Activated naive CD4-positive, alpha-beta T cell treated with anti-CD3 and anti-CD28 coated beads, Interleukin-2, amount 50 U/mL, for 72 hours (primary cell): ENCODE data around the gene RPN2. TPM values are rescaled to one million over a fixed set of nuclear protein-coding genes. Genes with fewer than 3 reads are reported as not detected.
"Not testable (repeated sequence)": the region's sequence is repeated elsewhere in the genome, so short reads cannot be mapped to it uniquely, and the experiment has no call there.

Source experiments
- ATAC-seq, 2 donors: fragments of 150-1000 bp; cut with Tn5 transposase; 2 replicates each; pipeline ENCODE4 v1.10.0; 2021; ENCODE audit warnings: mild to moderate bottlenecking in 2 of 2, moderate library complexity in 2 of 2
- DNase-seq, 2 donors: peaks; one replicate each; pipeline ENCODE4 v3.0.0; 2021 to 2022; ENCODE audit warnings: low spot score in 2 of 2
- H3K27ac Mint-ChIP-seq, 2 donors: one replicate each; pipeline ENCODE4 v1.8.0; 2022; ENCODE audit warnings: mild to moderate bottlenecking in 2 of 2, mixed read lengths in 2 of 2
- H3K36me3 Mint-ChIP-seq, 2 donors: one replicate each; pipeline ENCODE4 v1.8.0; 2022; ENCODE audit warnings: mixed read lengths in 2 of 2
- H3K9me3 Mint-ChIP-seq, 2 donors: one replicate each; pipeline ENCODE4 v1.8.0; 2022; ENCODE audit warnings: mixed read lengths in 2 of 2
- total RNA-seq, 2 donors: library from RNA; stranded (reverse); gene quantifications; one replicate each; pipeline ENCODE4 v1.2.3, GENCODE V29; 2022

The RPN2 gene
- 100 to 1,000 TPM; 104 to 132 TPM for total RNA-seq

DNA sequence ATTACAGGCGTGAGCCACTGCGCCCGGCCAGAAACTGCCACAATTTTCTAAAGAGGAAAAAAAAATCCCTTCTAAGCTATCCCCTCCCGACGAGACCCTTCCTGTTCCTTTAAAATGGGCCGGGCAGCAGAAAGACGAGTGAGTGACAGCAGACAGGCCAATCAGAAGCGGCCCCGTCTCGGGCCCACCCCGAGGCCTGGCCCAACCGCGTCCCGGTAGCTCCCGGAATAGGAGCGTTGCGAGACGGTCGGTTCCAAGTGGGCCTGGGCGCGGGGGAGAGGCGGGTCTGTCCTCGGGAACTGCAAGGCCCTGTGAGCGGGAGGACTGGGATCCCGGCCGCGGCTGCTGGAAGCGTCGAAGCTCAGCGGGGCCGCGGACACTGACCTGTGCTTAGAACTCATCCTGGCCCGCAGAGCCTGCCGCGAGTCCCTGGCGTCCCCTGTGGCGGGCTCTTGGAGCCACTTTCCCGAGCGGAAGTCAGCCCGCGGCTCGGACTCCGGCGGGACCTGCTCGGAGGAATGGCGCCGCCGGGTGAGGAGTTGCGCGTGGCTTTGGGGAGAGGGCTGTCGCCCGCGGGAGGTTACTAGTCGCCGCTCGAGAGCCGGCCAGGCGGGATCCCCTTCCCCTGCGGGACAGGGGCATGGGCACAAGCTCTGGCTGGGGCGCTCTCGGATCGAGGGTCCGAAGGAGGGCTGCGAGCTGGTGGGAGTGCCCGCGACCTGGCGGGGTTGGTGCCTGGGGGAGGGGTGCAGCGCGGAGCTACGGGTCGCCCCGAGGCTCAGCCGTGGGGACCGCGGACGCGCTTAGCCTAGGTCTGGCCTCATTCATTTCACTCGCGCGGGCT lies at the start of gene RPN2, which contains the start of gene MROH8:
Gene RPN2, plus strand, starts transcription at position 492 of the 844 bp plus-strand sequence. Its CDS starts 27 bp downstream, at position 519.
Gene MROH8, minus strand, starts transcription at position 710 of the 844 bp plus-strand sequence.
- Mint-ChIP-seq H3K9me3 (no peaks in the 10 kb centered on the region), H3K36me3 (peaks cover 15 to 18% of the 10 kb centered on the region in 2 donors), H3K27ac (peak within 1 kb of the TSS; percentile 96 to 99)
- ATAC-seq (peak; percentile 98), DNase-seq (peak; percentile 90 to 97)

DNA sequence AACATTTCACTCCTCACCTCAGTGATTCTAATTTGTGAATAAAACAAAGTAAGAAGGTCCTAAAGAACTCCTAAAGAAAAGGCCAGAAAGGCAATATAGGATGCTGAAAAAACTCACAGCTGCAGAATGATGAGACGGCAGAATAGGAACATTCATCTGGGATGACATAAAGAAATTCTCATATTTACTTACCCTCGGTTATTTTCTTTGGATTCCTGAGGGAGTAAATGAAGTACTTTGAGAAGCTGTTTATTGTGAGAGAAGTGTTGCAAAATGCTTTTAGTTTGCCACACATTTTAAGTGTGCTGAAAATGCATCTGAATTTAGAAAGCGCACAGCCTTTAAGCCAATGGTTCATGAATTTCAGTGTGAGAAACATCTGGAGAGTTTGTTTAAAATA lies 47.6 kb upstream of the RPN2 start:
- H3K9me3 Mint-ChIP-seq: no peaks in the 10 kb centered on the region
- ATAC-seq (no peak), DNase-seq (no peak)
- H3K36me3 Mint-ChIP-seq: no peaks in the 10 kb centered on the region
- no peak overlapping the region for H3K27ac Mint-ChIP-seq

DNA sequence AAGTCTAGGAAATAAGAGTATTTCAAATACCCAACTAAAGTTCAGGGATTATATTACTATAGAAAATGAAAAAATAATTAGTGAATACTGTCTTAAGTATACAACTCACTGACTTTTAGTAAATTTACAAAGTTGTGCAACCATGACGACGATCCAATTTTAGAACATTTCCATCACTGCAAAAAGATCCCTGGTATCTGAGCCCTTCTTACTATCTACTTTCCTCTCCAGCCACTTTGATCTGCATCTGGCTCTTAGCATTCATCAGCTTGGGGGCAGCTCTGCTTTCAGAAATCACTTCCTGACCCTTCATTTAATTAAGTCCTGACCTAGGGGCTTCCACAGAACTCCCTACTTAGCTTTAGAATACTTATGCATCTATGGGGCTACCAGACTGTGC lies 45.2 kb upstream of the RPN2 start:
- DNase-seq (no peak), ATAC-seq (no peak)
- H3K9me3 Mint-ChIP-seq: no peaks in the 10 kb centered on the region
- no peak overlapping the region for H3K27ac Mint-ChIP-seq
- H3K36me3 Mint-ChIP-seq: no peaks in the 10 kb centered on the region

DNA sequence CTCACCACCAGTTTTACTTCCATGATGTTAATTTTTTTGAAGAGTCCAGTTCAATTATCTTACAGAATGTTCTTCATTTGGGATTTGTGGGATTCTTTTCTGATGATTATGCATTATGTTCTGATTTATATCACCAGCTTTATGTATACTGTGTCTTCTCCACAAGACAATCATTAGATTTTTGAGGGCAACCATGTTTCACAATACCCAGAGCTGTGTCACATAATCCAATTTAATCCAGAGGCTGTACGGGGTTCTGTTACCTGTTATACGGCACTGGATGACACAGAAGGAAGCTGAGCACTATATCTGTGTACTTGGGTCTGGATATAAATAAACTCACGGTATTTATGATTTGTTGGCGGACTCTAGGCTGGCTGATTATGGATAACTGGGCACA lies 41.6 kb upstream of the RPN2 start:
- DNase-seq (no peak), ATAC-seq (no peak)
- Mint-ChIP-seq H3K9me3 (no peaks in the 10 kb centered on the region), H3K27ac (no peak overlapping the region), H3K36me3 (no peaks in the 10 kb centered on the region)

DNA sequence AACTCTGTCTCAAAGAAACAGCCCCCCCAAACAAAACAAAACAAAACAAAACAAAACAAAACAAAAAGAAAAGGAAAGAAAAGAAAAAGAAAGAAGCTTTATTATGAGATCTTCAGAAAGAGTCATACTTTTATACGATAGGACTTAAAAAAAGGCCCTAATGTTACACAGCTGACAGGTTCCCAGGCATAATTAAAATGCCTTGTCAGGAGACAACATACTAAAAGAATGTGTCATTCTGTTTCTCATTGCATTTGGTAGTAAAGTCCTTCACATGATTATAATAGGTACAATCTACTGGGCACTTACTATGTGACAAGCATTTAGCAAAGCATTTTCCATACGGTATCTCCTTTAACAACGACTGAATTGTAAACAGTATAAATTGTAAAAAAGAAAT lies 36.4 kb upstream of the RPN2 start:
- H3K36me3 Mint-ChIP-seq: no peaks in the 10 kb centered on the region
- no peaks in the 10 kb centered on the region for H3K9me3 Mint-ChIP-seq
- ATAC-seq (no peak), DNase-seq (no peak)
- no peak overlapping the region for H3K27ac Mint-ChIP-seq

DNA sequence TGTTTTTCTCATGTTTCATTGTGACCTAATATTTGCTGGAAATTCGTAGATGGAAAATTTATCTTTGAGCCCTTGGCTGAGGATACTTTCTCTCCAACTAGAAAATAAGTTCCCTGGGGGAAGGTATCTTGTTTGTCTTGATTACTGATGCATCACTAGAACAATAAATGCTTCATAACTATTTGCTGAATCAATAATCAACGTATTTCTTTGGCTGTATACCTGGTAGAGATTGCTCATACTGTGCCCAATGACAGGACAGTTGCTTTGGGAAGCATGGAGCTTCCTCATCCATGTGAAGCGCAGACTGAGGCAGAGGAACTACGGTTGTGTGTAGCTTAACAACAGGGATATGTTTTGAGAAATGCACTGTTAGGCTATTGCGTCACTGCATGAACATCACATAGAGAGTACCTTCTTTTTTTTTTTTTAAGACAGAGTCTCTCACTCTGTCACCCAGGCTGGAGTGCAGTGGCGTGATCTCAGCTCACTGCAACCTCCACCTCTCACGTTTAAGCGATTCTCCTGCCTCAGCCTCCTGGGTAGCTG lies 34.2 kb upstream of the RPN2 start:
- ATAC-seq (no peak), DNase-seq (no peak)
- no peaks in the 10 kb centered on the region for H3K9me3 Mint-ChIP-seq
- no peaks in the 10 kb centered on the region for H3K36me3 Mint-ChIP-seq
- no peak overlapping the region for H3K27ac Mint-ChIP-seq

DNA sequence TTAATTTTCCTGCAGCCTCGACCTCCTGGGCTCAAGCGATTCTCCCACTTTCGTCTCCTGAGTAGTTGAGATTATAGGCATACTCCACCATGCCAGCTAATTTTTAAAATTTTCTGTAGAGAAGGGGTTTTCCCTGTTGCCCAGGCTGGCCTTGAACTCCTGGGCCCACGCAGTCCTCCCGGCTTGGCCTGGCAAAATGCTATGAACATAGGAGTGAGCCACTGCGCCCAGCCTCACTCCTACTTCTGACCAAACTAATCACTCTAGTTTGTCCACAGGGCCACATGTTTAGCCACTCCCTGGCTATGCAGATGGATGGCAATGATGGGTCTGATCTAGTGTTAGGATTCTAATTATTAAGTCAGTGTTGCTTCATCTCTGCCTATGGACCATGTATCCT lies 31.9 kb upstream of the RPN2 start:
- Mint-ChIP-seq H3K9me3 (no peaks in the 10 kb centered on the region), H3K36me3 (no peaks in the 10 kb centered on the region), H3K27ac (no peak overlapping the region)
- no peak for DNase-seq
- no peak for ATAC-seq

DNA sequence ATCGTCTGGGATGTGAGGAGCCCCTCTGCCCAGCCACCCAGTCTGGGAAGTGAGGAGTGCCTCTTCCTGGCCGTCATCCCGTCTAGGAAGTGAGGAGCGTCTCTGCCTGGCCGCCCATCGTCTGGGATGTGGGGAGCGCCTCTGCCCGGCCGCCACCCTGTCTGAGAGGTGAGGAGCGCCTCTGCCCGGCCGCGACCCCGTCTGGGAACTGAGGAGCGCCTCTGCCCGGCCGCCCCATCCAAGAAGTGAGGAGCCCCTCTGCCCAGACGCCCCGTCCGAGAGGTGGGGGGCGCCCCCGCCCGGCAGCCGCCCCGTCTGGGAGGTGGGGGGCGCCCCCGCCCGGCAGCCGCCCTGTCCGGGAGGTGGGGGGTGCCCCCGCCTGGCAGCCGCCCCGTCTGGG lies 28.3 kb upstream of the RPN2 start:
- ATAC-seq, H3K27ac Mint-ChIP-seq, H3K36me3 Mint-ChIP-seq: not testable (repeated sequence)

DNA sequence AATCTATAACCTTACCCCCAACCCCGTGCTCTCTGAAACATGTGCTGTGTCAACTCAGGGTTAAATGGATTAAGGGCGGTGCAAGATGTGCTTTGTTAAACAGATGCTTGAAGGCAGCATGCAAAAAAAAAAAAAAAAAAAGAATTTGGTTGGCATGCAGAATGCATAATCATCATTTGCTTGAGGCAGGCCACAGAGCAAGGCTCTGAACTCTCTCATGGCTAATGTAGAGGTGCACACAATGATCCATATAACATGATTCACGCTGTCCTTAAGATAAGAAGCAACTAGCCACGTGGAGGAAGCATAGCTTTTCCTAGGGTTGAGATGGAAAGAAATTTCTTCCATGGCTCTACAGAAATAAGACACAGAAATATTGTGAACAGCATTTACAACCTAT lies 27.6 kb upstream of the RPN2 start:
- no peak for DNase-seq
- H3K36me3 Mint-ChIP-seq: no peaks in the 10 kb centered on the region
- ATAC-seq: no peak
- H3K9me3 Mint-ChIP-seq: no peaks in the 10 kb centered on the region
- H3K27ac Mint-ChIP-seq: no peak overlapping the region

More for the DNA sequence above, 28.3 kb upstream of the RPN2 start:
- DNase-seq, H3K9me3 Mint-ChIP-seq: not testable (repeated sequence)

DNA sequence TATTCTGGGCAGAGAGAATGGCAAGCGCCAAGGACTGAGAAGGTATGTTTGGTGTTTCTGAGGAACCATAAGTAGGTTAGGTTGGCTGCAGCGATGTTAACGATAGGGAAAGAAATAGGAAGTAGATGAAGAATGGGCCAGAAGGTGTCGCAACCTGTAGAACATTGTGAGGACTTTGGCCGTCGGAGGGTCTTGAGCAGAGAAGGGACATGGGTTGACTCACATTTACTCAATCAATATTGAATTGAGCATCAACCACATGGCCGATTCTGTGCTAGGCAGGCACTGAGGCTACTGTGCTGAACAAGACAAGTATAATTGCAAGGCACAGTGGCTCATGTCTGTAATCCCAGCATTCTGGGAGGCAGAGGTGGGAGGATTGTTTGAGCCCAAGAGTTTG lies 26.8 kb upstream of the RPN2 start:
- no peaks in the 10 kb centered on the region for H3K9me3 Mint-ChIP-seq
- no peak for ATAC-seq
- DNase-seq: no peak
- H3K27ac Mint-ChIP-seq: no peak overlapping the region
- H3K36me3 Mint-ChIP-seq: no peaks in the 10 kb centered on the region

DNA sequence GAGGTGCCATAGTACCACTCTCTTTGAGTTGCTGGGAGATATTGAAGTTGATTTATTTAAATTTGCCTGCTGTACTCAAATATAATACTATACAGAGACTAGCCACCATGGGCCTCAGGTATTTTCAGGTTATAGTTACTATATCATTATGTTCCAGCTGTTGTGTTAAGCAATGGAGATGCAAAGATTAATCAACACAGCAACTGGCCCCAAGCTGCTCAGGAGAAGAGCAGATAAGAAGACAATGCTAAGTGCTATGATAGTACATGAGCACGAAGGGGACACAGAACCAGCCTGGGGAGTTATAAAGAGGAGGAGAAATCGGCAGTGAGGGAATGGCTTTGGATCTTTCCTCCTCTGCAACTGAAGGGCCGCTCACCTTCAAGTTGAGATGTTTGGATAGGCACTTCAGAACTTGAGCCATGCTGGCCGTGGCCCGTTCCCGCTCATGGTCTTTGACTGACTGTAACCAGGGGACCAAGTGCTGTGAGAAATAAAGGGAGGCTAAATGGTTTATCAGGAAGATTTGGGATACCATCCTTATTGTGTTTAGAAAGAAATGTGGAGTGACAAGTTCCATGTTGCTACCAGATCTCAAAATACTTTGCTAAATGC lies 24.3 kb upstream of the RPN2 start:
- H3K9me3 Mint-ChIP-seq: no peaks in the 10 kb centered on the region
- no peaks in the 10 kb centered on the region for H3K36me3 Mint-ChIP-seq
- H3K27ac Mint-ChIP-seq: peak overlapping the region in 1 of 2 donors; percentile 30
- DNase-seq (no peak), ATAC-seq (no peak)

DNA sequence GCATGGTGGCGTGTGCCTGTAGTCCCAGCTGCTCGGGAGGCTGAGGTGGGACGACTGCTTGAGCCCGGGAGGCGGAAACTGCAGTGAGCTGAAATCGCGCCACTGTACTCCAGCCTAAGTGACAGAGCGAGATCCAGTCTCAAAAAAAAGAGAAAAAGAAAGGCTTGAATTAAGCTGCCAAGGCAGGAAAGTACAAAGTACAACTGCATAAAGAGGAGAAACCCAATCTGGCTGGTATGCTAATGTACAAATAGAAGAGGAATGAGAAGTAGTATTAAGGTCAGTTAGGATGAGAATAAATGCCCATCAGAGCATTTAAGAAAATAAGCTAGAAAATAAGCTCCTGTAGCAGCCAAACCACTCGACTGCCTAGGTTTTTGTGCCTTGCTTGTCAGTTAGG lies 23.1 kb upstream of the RPN2 start:
- H3K9me3 Mint-ChIP-seq: no peaks in the 10 kb centered on the region
- ATAC-seq: no peak
- H3K36me3 Mint-ChIP-seq: no peaks in the 10 kb centered on the region
- no peak overlapping the region for H3K27ac Mint-ChIP-seq
- no peak for DNase-seq

DNA sequence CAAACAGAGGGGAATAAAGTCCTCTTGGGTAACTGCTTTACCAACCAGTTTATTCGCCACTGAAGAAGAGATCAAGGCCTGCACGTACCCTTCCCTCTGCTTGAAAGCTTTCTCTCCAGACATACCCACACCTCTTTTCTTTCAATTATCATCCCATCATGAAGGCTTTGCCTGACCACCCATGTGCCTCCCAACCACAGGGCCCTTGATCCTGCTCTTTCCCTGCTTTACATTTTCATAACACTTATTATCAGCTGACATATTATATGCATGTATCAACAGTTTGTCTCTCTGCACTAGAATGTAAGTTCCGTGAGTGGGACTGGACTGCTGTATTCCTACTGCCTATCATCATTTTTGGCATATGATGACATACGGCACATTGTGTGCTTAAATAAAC lies 20.9 kb upstream of the RPN2 start:
- Mint-ChIP-seq H3K9me3 (no peaks in the 10 kb centered on the region), H3K27ac (no peak overlapping the region), H3K36me3 (no peaks in the 10 kb centered on the region)
- ATAC-seq: no peak
- DNase-seq: no peak

DNA sequence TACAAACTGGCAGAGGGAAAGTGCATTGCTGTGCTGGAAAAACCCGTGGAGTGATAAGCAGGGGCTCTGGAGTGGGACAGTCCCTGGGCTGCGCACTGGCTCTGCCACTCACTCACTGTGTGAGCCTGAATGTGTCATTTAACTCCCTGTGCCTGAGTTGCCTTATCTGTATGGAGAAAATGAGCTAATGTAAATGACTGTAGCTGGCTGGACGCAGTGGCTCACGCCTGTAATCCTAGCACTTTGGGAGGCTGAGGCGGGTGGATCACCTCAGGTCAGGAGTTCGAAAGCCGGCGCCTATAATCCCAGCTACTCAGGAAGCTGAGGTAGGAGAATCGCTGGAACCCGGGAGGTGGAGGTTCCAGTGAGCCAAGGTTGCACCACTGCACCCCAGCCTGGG lies 18.4 kb upstream of the RPN2 start:
- Mint-ChIP-seq H3K9me3 (no peaks in the 10 kb centered on the region), H3K27ac (no peak overlapping the region), H3K36me3 (no peaks in the 10 kb centered on the region)
- DNase-seq (no peak), ATAC-seq (no peak)

DNA sequence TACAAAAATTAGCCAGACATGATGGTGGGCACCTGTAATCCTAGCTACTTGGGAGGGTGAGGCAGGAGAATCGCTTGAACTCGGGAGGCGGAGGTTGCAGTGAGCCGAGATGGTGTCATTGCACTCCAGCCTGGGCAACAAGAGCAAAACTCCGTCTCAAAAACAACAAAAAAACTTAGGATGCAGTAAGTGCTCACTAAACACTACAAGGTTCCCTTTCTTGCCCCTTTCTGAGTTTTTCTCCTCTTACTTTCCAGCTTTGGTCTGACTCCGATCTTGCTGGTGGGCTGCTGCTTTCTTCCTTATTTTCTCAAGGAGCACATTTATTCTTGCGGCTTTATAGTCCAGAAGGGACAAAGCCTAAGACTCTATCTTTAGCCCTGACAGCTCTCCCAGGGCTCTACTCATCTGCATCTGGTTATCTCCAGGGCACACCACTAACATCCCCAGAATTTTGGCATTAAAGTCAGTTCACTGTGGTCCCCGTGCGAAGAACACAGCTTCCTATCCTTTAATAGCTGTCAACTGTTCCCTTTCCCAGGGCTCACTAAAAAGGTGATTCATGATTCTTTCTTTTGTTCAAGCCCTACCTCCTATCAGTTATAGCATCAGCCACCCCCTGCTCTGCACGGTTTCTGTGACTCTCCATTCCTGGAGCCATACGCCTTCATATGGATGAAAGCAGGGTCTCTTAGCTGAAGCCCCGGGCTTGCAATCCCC lies 17.1 kb upstream of the RPN2 start:
- peak overlapping the region in 1 of 2 donors; percentile 1 for H3K27ac Mint-ChIP-seq
- DNase-seq: no peak

DNA sequence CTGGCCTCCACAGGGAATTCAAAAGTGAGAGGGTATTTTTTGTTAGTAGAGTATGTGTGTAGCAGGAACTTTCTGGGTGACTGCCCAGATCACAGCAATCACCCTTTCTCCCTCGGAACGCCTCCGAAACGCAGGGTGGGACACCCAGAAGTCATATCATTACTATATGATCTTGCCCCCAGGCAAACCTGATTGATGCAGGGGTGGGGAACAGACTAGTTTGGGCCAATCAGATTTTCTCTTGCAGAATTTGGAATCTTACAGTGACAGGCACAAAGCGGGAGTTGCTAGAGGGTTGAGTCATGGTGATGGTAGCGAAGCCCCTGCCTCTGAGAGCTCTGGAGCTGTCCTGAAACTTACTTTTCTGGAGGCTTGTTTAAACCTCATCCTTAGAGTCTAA lies 16.5 kb upstream of the RPN2 start:
- no peak for DNase-seq
- Mint-ChIP-seq H3K9me3 (no peaks in the 10 kb centered on the region), H3K36me3 (no peaks in the 10 kb centered on the region), H3K27ac (no peak overlapping the region)
- no peak for ATAC-seq

More for the DNA sequence above, 17.1 kb upstream of the RPN2 start:
- H3K9me3 Mint-ChIP-seq: no peaks in the 10 kb centered on the region
- no peak for ATAC-seq
- H3K36me3 Mint-ChIP-seq: no peaks in the 10 kb centered on the region
